T-helper 1 cell treated with Interleukin-12 subunit alpha and Interleukin-12 subunit beta and Interleukin-4 antibody, amounts not matched to agents 30 ng/mL and 1 ng/mL, for 36 hours (primary cell): Measurements from ENCODE around the gene PCDH19. TPM values are rescaled to one million over a fixed set of nuclear protein-coding genes. Genes with fewer than 3 reads are reported as not detected.
"Not testable (repeated sequence)": the region's sequence is repeated elsewhere in the genome, so short reads cannot be mapped to it uniquely, and the experiment has no call there.

Experiments used
- intact Hi-C: fragments of 100-400 bp; cut with micrococcal nuclease; formaldehyde crosslinking; loops from one replicate; pipeline ENCODE4 v1.15.1; 2024
- total RNA-seq: library from RNA; stranded (reverse); gene quantifications from 2 replicates; pipeline ENCODE4 v1.2.3, GENCODE V29; 2022

Gene PCDH19, protein sequence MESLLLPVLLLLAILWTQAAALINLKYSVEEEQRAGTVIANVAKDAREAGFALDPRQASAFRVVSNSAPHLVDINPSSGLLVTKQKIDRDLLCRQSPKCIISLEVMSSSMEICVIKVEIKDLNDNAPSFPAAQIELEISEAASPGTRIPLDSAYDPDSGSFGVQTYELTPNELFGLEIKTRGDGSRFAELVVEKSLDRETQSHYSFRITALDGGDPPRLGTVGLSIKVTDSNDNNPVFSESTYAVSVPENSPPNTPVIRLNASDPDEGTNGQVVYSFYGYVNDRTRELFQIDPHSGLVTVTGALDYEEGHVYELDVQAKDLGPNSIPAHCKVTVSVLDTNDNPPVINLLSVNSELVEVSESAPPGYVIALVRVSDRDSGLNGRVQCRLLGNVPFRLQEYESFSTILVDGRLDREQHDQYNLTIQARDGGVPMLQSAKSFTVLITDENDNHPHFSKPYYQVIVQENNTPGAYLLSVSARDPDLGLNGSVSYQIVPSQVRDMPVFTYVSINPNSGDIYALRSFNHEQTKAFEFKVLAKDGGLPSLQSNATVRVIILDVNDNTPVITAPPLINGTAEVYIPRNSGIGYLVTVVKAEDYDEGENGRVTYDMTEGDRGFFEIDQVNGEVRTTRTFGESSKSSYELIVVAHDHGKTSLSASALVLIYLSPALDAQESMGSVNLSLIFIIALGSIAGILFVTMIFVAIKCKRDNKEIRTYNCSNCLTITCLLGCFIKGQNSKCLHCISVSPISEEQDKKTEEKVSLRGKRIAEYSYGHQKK (N-terminal part only)
- total RNA-seq, result not detected in 2 replicates

DNA sequence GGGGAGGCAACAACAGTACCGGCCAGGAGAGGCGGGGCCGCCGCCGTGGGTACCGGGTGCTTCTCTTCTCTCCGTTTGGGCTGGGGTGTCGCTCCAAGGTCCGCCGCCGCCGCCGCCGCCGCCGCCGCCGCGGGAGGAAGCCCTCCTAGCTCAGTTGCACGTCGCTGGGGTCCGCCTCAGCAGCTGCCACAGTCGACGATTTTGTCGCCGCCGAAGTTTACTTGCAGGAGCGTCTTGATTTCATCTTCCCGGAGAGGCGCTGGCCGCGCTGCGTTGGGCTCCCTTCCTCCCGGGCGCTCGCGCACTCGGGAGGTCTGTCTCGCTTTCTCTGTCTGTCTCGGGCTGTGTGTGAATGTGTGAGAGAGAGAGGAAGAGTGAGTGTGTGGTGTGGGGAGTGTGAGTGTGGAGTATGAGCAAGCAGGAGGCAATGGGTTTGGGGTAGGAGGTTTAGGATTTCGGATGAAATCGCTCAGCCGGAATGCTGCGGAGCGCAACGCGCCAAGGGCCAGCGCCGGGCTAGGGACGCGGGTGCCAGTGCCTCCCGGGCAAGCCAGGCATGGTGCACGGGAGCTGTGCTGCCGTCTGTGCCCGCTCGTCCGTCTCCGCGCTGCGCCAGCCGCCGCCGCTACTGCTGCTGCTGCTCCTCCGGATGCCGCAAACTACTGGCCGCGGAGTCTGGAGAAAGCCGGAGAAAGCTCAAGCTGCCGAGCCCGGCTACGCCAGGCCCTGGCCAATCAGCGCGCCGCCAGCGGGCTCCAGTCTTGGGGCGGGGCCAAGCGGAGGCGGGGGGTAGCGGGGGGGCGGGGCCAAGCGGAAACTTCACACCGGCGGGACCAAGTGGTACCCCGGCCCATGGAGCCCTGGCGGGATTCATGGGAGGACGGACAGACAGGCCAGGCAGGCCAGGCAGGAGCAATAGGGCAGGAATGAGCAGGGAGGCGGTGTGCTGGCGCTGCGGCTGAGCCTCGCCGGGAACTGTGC, at the start of gene PCDH19:
Gene PCDH19 (minus strand): TSS at position 664 of the 981 bp plus-strand sequence. CDS start 1,676 bp downstream, outside the sequence.
- intact Hi-C loops, result no loop called here

- intact Hi-C loops, result no loop called here
Measured at GRCh38 chrX:100449696-100450608, 39.9 kb upstream of the PCDH19 start.

DNA sequence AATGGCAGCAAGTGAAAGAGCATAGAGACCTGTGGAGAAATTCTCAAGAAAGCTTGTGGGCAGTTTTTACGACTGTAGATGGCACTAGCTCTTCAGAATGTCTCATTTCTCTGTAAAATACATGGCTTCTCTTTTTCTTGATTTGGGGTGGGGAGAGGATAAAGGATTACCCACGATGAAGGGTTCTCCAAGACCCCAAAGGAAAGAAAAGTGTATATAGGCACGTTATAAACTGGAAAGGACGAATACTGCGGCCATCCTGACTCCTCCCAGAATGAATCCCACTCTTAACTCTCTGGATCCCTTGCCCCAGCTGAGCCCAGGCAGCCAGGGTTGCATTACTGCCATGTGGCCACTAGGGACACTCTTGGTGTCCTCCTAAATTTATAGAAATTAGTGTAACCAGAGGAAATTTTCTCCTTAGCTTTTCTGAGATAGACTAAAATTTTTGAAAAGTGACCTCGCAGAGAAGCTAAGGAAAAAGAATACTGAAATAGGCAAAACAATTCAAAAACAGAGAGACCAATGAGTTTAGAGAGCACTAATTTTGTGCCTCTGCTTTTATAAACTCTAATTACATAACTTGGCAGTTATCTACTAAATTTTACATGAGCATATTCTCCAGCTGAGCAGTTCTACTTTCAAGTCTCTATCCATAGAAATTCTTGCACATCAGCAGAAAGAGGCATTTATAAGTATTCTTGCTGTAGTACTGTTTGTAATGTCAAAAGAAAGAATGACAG, 37.8 kb upstream of the PCDH19 start:
- intact Hi-C loops, result no loop called here

DNA sequence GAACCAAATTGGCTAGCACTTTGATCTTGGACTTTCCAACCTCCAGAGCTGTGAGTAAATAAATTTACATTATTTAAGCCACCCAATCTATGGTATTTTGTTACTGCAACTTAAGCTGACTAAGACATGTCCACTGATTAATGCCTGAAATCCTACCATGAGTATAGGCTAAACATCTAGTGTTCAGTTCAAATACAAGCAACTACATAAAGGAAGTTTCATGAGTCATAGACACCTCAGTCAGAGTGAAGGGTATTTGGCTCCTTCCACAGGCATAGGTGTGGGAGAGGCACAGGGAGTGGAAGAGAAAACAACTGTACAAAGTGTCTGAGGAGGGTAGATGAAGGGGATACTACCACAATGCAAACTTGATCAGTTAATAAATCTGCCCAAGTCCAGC, 35.5 kb upstream of the PCDH19 start:
- intact Hi-C loops, result no loop called here

- intact Hi-C loops, result not testable (repeated sequence)
Measured at GRCh38 chrX:100441321-100441720, 31.2 kb upstream of the PCDH19 start.

- intact Hi-C loops, result no loop called here
Measured at GRCh38 chrX:100440006-100440405, 29.9 kb upstream of the PCDH19 start.

- intact Hi-C loops, result no loop called here
Measured at GRCh38 chrX:100435726-100436125, 25.7 kb upstream of the PCDH19 start.

DNA sequence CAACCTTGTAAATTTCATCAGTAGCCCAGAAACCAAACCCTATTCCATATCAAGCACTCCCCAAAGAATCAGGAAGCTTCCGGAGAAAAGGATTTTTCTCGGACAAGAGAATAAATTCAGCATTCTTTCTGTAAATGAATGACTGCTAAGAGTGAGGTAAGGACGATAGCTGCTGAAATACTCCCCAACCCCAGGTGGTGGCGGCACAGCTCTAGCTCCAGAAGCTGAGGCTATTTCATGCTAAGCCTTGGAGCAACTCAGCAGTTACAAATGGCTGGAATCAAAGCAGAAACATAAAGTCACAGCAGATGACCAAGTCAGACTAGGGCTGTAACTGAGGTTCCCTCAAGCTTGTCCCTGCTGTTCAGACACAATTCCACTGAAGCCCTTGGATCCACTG, 13.9 kb upstream of the PCDH19 start:
- intact Hi-C loops, result no loop called here

GRCh38 chrX:100418556-100418955, 8.5 kb upstream of the PCDH19 start:
- intact Hi-C loops, result no loop called here

DNA sequence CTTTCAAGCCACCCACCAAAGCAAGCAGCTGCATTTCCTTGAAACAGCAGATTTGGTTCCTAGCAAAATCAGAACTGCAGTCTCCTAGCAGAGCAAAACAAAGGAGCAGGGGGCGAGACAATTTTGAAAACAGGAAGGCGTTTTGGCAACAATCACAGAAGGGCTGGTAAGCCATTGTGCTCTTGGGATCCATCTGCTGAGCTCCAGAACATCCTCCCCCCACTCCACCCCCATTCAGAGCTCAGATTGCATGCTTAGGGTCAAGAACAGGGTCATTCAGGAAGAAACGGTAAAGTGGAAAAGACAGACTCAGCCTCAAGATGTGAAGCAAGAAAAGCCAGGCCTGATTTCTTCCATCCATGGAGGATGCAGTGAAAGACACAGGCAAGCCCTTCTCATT, 7.6 kb upstream of the PCDH19 start:
- intact Hi-C loops, result no loop called here

DNA sequence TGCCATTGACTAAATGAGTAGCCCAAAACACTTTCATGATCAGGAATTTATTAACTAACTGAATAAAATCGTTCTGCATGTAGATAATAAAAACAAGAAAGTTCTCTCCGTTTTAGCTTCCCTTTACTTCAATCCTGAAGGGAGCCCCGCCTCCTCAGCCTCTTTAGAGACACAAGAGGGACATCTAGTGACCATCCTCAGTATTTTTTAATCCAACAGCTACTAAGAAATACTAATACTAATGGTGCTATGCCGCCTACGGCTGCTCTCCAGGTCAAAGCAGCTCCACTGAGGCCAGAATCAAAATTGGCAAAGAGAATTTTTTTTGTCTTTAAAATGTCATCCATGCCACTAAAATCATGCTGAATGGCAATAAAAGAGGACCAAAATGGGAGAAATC, 3.2 kb upstream of the PCDH19 start:
- intact Hi-C loops, result no loop called here

DNA sequence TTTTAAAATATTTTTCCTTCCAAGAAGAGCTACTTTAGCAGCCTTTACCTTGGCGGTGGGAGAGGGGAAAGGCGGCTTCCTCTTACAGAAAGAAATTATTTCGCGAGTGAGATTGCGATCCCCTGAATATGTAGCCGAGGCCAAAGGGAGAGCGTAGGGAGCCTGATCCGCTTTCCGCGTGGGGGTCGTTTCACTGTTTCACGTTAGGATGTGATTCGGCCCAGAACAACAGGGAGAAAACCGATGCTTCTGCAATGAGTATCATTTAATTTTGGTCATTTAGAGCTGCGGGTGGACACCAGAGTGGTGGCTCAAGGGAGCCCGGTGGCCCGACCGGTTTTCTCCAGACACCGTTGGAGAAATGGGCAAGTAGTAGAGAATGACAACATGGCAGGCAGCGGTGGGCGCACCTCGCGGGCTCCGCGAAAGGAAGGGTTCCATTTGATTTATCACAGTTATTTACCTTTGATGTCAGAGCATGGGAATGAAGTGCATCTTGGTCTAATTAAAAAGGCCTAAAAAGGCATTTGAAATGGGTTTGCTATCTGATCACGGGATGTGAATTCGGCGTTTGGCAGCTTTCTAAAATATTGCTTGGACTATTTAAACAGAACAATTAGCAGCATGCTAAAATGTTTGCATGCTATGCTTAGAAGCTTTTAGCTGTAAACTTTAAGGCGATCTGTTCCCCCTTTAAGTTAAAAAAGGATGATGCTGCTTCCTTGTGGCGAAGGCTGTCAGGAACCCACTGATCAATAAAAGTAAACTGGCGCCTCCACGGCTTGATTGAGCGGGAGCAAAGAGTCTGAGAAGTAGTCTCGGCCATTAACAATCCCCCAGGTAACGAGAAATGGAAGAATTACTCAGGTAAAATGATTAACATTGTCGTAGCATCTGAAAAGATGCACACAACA, 2.0 kb upstream of the PCDH19 start:
- intact Hi-C loops, result no loop called here

DNA sequence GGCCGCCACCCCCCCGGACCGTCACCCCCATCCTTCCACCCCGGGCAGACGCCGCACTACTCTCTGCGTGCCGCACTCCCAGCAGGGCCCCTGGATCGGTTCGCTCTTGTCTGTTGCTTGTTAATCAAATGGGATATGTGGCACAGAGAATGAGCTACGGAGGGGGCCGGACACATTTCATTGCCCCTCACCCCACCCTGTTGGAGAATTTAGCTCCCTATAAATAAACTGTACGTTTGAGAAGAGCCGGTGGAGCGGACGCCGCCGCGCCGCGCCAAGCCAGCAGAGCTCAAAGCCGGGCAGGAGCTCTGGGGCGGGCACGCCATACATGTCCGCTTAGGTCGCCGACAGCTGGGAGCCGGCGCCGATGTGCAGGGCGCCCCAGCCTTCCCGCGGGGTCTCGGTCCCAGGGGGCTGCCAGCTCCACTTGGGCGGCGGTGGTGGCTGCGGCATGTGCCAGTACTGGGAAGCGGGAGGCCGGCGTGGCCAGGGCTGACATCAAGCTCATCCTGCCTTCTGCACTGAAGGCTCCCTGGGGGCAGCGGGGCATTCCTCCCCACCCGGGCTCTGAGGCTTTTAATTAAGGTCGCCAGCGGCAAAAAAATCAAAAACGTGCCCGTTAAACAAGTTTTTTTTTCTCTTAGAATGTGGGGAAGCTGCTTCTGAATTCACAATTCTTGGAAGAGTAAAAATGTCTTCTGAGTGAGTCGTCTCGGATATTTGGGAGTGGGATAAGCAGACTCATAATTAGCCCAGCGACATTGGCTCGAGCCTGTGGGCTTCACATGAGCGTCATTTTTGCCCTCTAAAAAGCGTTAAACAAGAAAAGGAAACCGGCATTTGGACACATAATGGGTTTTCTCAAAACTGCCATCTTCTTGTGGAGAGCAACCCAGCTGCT, 1.1 kb upstream of the PCDH19 start:
- intact Hi-C loops, result no loop called here

DNA sequence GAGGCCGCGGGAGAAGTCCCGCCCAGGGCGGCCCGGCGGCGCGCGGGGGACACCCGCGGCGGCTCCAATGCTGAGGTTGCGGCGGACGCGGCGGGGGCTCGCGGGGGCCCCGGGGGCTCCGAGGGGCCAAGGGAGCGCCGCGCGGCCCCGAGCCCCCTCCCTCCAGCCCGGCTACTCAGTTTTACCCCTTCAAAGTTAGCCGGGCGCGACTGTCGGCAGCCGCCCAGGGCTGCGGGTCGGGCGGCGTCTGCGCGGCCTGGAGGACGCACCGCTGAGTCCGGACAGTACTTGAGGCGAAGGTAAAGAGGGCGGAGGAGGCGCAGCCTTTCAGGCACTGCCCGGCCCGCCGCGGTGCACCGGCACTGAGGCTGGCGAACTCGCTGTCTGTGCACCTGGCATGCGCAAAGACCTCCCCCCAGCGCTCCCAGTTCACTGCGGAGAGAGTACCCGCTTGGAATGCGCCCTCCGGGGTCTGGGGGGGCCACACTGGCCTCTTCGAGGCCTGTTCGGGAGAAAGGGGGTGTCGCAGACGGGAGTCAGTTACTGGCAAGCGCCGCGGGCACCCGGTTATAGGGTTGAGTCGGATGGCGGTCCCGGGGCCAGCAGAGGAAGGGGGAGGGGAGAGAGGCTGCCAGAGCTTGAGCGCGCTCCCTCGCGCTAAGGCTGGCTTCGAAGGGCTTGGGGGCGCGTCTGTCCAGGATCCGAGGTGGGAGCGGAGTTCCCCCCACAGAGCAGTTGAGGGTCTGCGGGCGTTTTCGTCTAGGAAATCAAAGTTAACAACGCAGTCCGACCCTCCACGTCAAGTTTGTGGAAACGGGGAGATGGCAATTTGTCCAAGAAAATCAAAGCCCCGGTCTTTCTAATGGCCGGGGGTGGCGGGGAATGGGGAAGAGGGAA, 1.1 kb downstream of the PCDH19 start:
- intact Hi-C loops, result no loop called here

DNA sequence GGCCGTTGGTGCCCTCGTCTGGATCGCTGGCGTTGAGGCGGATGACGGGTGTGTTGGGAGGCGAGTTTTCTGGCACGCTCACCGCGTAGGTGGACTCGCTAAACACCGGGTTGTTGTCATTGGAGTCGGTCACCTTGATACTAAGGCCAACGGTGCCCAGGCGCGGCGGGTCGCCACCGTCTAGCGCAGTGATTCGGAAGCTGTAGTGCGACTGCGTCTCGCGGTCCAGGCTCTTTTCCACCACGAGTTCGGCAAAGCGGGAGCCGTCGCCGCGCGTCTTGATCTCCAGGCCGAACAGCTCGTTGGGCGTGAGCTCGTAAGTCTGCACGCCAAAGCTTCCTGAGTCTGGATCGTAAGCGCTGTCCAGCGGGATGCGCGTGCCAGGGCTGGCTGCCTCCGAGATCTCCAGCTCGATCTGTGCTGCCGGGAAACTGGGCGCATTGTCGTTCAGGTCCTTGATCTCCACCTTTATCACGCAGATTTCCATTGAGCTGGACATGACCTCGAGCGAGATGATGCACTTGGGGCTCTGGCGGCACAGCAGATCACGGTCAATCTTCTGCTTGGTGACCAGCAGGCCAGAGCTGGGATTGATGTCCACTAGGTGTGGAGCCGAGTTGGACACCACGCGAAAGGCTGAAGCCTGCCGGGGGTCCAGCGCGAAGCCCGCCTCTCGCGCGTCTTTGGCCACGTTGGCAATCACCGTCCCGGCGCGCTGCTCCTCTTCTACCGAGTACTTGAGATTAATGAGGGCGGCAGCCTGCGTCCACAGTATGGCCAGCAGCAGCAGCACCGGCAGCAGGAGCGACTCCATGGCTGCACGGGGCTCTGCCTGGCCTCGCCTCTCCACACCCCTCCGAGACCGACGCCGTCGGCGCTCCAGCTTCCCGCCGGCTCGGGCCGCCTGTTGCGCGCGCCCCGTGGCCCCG, 2.0 kb downstream of the PCDH19 start:
- intact Hi-C loops, result no loop called here
